Epithelial cell of esophagus (primary cell): ENCODE results near the gene PTPRM.
A peak's percentile ranks its signal among the peaks of the same experiment; 100 is the strongest.

Source experiments
- DNase-seq: peaks from one replicate; pipeline ENCODE4 v3.0.0; 2010; ENCODE audit warnings: low read depth
- H3K4me3 ChIP-seq: 2 replicates; pipeline ENCODE4 v1.5.1; 2011; ENCODE audit warnings: mild to moderate bottlenecking, low read length, control low read depth
- CTCF ChIP-seq: IDR thresholded peaks from 2 replicates; pipeline ENCODE4 v1.5.1; 2011; ENCODE audit warnings: low read depth, mild to moderate bottlenecking, low read length, control low read depth, inconsistent platforms; ENCODE audit not compliant: insufficient read depth; ENCODE audit errors: missing control alignments

Gene PTPRM

GRCh38 chr18:7677424-7677823, 110.3 kb downstream of the PTPRM start:
- TF ChIP-seq CTCF = no peak
- no peak overlapping the region for H3K4me3 ChIP-seq
- no peak for DNase-seq

GRCh38 chr18:7678389-7678788, 111.3 kb downstream of the PTPRM start:
- no peak for TF ChIP-seq CTCF
- DNase-seq = no peak
- no peak overlapping the region for H3K4me3 ChIP-seq

GRCh38 chr18:7678801-7679200, 111.7 kb downstream of the PTPRM start:
- no peak for TF ChIP-seq CTCF
- H3K4me3 ChIP-seq = no peak overlapping the region
- no peak for DNase-seq

GRCh38 chr18:7681298-7681697, 114.2 kb downstream of the PTPRM start:
- no peak for DNase-seq
- H3K4me3 ChIP-seq = no peak overlapping the region
- TF ChIP-seq CTCF = no peak

GRCh38 chr18:7682321-7682720, 115.2 kb downstream of the PTPRM start:
- H3K4me3 ChIP-seq = no peak overlapping the region
- TF ChIP-seq CTCF = no peak
- DNase-seq = no peak

GRCh38 chr18:7683753-7684152, 116.6 kb downstream of the PTPRM start:
- DNase-seq = peak; percentile 13
- no peak for TF ChIP-seq CTCF
- no peak overlapping the region for H3K4me3 ChIP-seq

GRCh38 chr18:7684357-7684756, 117.2 kb downstream of the PTPRM start:
- H3K4me3 ChIP-seq = no peak overlapping the region
- no peak for TF ChIP-seq CTCF
- DNase-seq = no peak
